Right lobe of liver (tissue), 6 donors: ENCODE data around the gene DCAF15. TPM values are rescaled to one million over a fixed set of nuclear protein-coding genes. Genes with fewer than 3 reads are reported as not detected.
A peak's percentile ranks its signal among the peaks of the same experiment; 100 is the strongest.

Experiments
- ATAC-seq, 4 donors: fragments of 200-7000 bp; cut with Tn5 transposase; one replicate each; pipeline ENCODE4 v1.9.1; 2020; ENCODE audit warnings: mild to moderate bottlenecking in 4 of 4, moderate library complexity in 4 of 4
- DNase-seq, 3 donors: peaks; one replicate each; pipeline ENCODE4 v3.0.0-alpha.2; 2020
- H3K27ac ChIP-seq, 3 donors: fragments of 200-600 bp; one replicate each; pipeline ENCODE4 v1.8.0; 2022
- H3K27me3 ChIP-seq, 2 donors: fragments of 200-600 bp; one replicate each; pipeline ENCODE4 v1.8.0; 2022
- H3K36me3 ChIP-seq, 4 donors: fragments of 200-600 bp; sonication (generic) in 1 of 4; one replicate each; pipeline versions ENCODE4 v1.5.1 to v1.8.0; 2017 to 2022; ENCODE audit warnings: control low read depth in 1 of 4
- H3K4me1 ChIP-seq, 4 donors: fragments of 200-600 bp; sonication (generic) in 1 of 4; one replicate each; pipeline versions ENCODE4 v1.5.1 to v1.8.0; 2017 to 2022; ENCODE audit warnings: control low read depth in 1 of 4
- H3K4me3 ChIP-seq, 3 donors: fragments of 200-600 bp; one replicate each; pipeline ENCODE4 v1.8.0; 2022
- H3K9me3 ChIP-seq, 4 donors: fragments of 200-600 bp; sonication (generic) in 1 of 4; one replicate each; pipeline versions ENCODE4 v1.5.1 to v1.8.0; 2017 to 2022; ENCODE audit warnings: control low read depth in 1 of 4
- POLR2A ChIP-seq: fragments of 450-650 bp; IDR thresholded peaks from one replicate; pipeline ENCODE4 v1.6.1; 2017; ENCODE audit warnings: antibody characterized with exemption, mild to moderate bottlenecking
- WGBS: methylation state at CpG from one replicate; pipeline ENCODE4 v1.1.6; 2018; ENCODE audit warnings: low coverage, low lambda C conversion rate; ENCODE audit not compliant: insufficient coverage; ENCODE audit errors: missing lambda C conversion rate; 5-methylcytosine and 5-hydroxymethylcytosine counted together
- intact Hi-C, 2 donors: fragments of 100-400 bp; cut with DNase I; formaldehyde crosslinking; loops; one replicate each; pipeline versions ENCODE4 v1.11.2 to v1.14.1; 2022
- total RNA-seq, 6 experiments: library from RNA; depleted of rRNA in 2 of 6; stranded (reverse); fragments of >200 nt in 2 of 6; fragmentation: NEBNext Ultra II Directional in 3 of 6; extraction: Animal tissue kit (Norgen Biotek cat#: 25700) in 3 of 6; gene quantifications; one replicate each; pipeline versions ENCODE4 v1.1.0 to v1.2.4, GENCODE V29; 2016 to 2023
- TF ChIP-seq, protein P1 (sequence below), 4 donors: fragments of 200-600 bp in 3 of 4; fragments of 450-650 bp in 1 of 4; IDR thresholded peaks; one replicate each; pipeline versions ENCODE4 v1.5.1 to v1.8.0; 2016 to 2022; ENCODE audit warnings: antibody characterized with exemption in 4 of 4, mild to moderate bottlenecking in 2 of 4
- donor health status: DM: no; HTN: yes; CAD: no.
- donor health status: DM: no; HTN: no; CAD: no.
- donor health status: DM: no; HTN: no; CAD: no.
- donor health status: DM: no; HTN: yes; CAD: no.
- donor health status: DM: no; HTN: yes; CAD: no.

Gene DCAF15
- total RNA-seq, 6 experiments from 2014 or later: 5.6 to 8.7 (median 7.7) TPM

DNA sequence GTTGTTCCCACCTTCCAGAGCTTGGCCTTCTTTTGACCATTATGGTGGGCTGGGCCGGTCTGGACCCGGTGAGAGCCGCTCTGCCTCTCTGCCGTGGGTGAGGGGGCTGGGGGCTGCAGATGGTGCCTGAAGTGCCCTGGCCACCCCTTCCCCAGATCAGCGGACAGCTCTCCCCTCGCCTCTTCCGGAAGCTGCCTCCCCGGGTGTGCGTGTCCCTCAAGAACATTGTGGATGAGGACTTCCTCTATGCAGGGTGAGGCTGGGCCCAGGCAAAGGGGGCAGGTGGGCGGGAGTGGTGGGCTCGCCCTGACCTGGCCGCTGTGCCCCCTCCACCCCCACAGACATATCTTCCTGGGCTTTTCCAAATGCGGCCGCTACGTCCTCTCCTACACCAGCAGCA lies 1.9 kb downstream of the DCAF15 start:
- Histone ChIP-seq H3K27me3 (no peaks in the 10 kb centered on the region), H3K4me3 (no peak overlapping the region), H3K9me3 (no peaks in the 10 kb centered on the region), H3K4me1 (peaks cover 0 to 12% (median 3%) of the 10 kb centered on the region in 4 donors), H3K36me3 (peaks cover 0 to 15% (median 6%) of the 10 kb centered on the region in 4 donors), H3K27ac (no peak overlapping the region)
- ATAC-seq: no peak
- no CpG with 5 or more reads among the region's 15 CpGs for WGBS
- DNase-seq: no peak
- intact Hi-C loops: no loop called here
- TF ChIP-seq, protein P1, sequence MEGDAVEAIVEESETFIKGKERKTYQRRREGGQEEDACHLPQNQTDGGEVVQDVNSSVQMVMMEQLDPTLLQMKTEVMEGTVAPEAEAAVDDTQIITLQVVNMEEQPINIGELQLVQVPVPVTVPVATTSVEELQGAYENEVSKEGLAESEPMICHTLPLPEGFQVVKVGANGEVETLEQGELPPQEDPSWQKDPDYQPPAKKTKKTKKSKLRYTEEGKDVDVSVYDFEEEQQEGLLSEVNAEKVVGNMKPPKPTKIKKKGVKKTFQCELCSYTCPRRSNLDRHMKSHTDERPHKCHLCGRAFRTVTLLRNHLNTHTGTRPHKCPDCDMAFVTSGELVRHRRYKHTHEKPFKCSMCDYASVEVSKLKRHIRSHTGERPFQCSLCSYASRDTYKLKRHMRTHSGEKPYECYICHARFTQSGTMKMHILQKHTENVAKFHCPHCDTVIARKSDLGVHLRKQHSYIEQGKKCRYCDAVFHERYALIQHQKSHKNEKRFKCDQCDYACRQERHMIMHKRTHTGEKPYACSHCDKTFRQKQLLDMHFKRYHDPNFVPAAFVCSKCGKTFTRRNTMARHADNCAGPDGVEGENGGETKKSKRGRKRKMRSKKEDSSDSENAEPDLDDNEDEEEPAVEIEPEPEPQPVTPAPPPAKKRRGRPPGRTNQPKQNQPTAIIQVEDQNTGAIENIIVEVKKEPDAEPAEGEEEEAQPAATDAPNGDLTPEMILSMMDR (IDR thresholded peaks at IDR 0.05): no peak

DNA sequence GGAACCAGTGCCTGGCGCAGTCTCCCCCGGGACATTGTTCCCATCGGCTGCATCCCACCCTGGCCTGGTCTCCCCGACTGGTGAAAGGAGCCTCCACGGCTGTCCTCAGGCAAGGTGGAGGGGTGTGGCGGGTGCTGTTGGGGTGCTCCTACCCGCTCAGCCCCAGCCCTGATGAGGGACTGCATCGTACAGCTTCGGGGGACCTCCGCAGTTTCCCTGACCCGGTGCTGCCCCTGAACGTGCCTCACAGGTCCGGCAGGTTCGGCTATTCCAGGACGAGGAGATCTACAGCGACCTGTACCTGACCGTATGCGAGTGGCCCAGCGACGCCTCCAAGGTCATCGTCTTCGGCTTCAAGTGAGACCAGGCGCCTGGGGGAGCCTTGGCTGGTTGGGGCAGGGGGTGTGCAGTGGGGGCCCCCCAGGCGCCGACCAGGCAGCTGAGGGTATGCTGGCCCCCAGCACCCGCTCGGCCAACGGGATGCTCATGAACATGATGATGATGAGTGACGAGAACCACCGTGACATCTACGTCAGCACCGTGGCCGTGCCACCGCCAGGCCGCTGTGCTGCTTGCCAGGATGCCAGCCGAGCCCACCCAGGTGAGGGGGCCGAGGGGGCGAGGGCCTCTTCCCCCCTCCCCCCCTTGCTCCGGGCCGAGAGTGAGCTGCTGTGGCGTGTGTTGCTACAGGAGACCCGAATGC lies 3.5 kb downstream of the DCAF15 start:
- Histone ChIP-seq H3K27ac (no peak overlapping the region), H3K4me1 (peaks cover 0 to 12% (median 3%) of the 10 kb centered on the region in 4 donors), H3K36me3 (peaks cover 0 to 17% (median 7%) of the 10 kb centered on the region in 4 donors), H3K4me3 (no peak overlapping the region), H3K27me3 (no peaks in the 10 kb centered on the region), H3K9me3 (no peaks in the 10 kb centered on the region)
- no peak for ATAC-seq
- WGBS: no CpG with 5 or more reads among the region's 42 CpGs
- DNase-seq: no peak
- intact Hi-C loops: no loop called here
- TF ChIP-seq, protein P1 (IDR thresholded peaks at IDR 0.05): no peak
- TF ChIP-seq POLR2A: no peak

DNA sequence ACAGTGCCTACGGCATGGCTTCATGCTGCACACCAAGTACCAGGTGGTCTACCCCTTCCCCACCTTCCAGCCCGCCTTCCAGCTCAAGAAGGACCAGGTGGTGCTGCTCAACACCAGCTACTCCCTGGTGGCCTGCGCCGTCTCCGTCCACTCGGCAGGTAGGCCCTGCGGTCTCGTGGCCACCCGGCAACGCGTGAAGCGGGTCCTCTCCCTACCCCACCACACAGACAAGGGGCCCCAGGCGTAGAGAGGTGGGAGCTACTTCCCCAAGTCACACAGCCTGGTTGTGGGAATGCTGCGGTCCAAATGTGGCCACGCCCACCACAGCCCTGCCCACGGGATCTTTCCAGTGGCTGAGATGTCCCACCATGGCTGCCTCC lies 4.0 kb downstream of the DCAF15 start:
- no CpG with 5 or more reads among the region's 16 CpGs for WGBS
- no peaks in the 10 kb centered on the region for H3K27me3 ChIP-seq
- DNase-seq (peak in 1 of 3 donors; percentile 50), ATAC-seq (no peak)
- no peak overlapping the region for H3K4me3 ChIP-seq
- H3K9me3 ChIP-seq: no peaks in the 10 kb centered on the region
- H3K27ac ChIP-seq: no peak overlapping the region
- peaks cover 0 to 12% (median 3%) of the 10 kb centered on the region in 4 donors for H3K4me1 ChIP-seq
- H3K36me3 ChIP-seq: peaks cover 0 to 22% (median 9%) of the 10 kb centered on the region in 4 donors
- TF ChIP-seq, protein P1 (IDR thresholded peaks at IDR 0.05): no peak
- no peak for TF ChIP-seq POLR2A
- intact Hi-C loops: no loop called here

DNA sequence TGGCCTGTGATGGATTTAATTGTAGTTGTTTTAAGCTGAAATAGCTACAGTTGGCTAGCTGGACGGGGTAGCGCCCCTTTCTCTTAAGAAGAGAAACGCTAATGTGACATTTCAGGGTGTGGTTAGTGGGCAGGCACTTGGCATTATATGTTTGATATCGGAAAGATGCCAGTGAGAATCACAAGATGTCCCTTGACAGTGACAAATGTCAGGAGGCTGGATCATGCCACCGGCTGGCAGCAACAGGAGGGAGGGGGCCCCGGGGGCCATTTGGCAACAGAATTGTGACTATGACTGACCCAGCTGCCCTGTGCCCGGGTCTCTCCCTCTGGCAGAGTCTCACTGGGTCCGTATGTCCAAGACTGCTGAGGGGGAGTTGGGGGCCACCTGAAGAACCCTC lies 4.7 kb downstream of the DCAF15 start:
- peaks cover 0 to 28% (median 9%) of the 10 kb centered on the region in 4 donors for H3K36me3 ChIP-seq

More for the DNA sequence above, 4.7 kb downstream of the DCAF15 start:
- Histone ChIP-seq H3K27me3 (no peaks in the 10 kb centered on the region), H3K9me3 (no peaks in the 10 kb centered on the region), H3K4me3 (no peak overlapping the region), H3K4me1 (peaks cover 0 to 8% (median 3%) of the 10 kb centered on the region in 4 donors), H3K27ac (no peak overlapping the region)
- 90% methylated on average over 2 of the region's 8 CpGs for WGBS
- no peak for ATAC-seq
- no peak for TF ChIP-seq POLR2A
- TF ChIP-seq, protein P1 (IDR thresholded peaks at IDR 0.05): no peak
- DNase-seq: no peak
- intact Hi-C loops: no loop called here
